Hypothalamus (tissue), 51 donors: ENCODE measurements around the gene PELI2.

Experiments
- DNase-seq, 51 donors: peaks; one replicate each; lab custom pipeline; 2025; lab: John Stamatoyannopoulos, UW

PELI2 gene

DNA sequence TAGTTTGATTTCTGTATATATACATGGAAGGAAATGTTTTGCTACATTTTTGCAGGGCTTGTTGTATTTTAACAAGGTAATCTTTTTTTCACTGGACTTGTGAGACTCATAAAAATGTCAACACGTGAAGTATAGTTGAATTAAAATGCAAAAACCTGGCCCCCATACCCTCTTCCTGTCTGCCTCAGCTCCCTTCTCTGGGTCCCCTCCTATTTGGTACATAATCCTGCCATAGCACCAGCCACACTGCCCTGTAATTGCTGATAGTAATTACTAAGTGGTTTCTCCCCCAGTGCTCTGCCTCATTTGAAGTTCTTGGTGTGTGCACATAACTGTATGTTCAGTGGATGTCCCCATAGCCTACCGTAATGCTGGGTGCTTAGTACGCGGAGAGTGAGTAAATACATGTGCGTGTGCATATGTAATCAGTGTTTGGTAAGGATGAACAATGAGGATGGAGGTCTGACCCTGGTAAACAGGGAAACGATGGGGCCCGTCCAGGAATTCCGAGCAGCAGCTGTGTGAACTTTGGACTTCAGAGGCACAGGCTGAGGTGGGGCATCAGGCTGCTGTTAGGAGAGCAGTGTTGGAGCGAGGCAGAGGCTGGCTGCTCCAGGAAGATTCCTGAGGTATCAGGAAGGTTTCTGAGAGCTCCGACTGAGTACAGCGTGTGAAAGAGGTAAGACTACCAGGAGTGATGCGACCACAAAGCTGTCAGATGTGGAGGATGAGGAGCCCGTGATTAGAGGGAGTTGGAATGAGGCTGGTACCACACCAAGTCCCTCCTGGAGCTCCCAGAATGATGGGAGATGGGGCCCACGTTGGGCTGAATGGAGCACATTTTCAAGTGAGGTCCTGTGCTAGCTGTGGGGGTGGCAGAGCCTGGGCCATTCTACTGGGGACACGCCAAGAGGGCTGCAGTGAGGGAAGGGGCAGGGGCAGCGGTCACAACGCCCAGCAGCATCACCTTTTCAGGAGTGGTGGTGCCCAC is 106.8 kb downstream of the PELI2 start:
- no peak for DNase-seq

DNA sequence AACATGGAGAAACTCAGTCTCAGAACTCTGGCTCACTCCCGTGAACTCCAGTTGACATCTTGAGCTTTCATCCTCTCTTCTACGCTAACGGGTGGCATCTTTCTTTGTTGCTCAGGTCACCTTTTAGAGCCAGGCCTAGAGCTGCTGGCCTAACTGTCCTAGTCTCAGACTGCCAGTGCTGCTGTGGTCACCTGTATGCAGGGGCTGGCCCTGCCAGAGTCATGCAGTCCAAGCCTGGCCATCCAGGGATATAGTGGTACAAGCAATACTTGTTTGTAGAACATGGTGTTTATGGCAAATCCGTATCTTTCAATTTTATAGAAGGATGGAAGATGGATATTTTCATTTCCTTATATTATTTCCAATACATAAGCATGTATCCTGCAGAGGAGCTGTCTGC is 117.2 kb downstream of the PELI2 start:
- no peak for DNase-seq

DNA sequence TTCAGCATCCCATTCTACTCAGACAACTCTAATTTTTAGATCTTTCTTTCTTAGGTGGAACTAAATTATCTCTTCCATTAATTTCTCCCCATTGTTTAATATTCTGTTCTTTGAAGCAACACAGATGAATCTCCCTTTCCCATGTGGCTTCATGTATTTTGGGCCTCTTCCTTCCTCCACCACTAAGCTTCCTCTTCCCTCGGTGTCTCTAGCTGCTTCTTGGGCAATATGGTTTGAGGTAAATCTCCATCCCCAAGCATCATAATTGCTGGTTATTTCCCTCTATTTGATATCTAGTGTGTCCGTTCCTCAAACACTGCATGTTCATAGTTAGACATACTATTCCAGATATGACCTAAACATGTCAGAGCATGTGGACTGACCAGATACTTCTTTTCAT is 119.2 kb downstream of the PELI2 start:
- no peak for DNase-seq

DNA sequence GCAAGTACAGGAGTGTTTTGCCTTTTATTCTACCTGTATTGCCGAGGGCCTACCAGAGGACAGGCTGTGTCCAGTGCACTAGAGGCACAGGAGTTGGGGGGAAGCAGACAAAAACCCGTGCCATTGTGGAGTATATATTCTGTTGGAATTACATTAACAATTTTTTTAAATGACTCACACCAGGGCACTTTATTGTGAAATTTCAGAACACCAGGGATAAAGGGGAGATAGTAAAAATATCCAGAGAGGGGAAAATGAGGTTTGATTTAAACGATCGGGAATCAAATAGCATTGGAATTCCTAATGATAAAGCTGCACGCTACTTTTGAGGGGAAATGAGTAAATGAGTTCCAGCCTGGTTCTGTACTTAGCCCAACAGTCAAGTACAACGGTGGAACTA is 123.2 kb downstream of the PELI2 start:
- DNase-seq: no peak

DNA sequence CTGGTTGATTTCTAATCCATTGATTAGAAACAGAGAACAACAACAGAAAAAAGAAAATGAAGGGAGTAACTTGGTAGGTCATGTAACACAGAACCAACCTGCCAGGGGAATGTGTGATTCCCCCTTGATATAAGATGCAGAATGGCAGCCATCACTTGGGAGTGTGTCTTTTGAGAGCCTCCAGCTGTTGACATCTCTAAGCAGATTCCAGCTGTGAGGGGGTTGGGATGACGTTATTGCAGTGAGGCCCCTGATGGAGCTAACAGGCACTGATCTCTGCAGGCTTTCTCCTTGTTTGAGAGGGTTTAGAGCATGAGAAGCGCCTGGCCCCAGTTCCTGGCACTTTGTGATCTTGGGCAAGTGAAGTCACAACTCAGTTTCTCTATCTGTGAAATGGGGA is 124.9 kb downstream of the PELI2 start:
- DNase-seq: no peak

DNA sequence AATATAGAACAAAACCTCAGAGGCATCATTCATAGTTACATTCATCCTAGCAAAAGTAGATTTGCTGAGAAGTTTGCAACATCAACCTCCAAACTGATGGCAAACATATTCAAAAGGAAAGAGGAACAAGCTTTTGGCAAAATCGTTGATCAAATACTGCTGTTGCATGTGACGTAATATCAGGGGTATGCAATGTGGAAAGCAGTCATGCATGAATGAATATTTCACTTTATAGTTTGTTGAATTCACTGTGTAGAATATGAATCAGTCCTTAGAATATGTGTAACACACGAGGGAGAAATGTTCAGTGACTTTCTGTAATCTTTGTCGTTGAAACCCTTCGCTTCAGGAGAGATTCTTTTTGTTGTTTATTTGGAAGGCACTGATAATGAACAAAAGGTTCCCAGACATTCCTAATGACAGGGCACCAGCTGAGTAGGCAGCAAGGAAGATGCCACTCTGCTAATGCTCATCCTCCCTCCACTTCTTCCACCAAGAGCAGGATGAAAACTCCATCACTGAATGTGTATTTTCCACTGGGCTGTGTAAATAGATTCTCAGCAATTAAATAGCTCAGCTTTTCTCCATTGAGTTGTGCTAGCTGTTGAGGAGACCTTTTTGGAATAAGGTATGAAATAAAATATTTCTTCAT is 126.1 kb downstream of the PELI2 start:
- DNase-seq: no peak

DNA sequence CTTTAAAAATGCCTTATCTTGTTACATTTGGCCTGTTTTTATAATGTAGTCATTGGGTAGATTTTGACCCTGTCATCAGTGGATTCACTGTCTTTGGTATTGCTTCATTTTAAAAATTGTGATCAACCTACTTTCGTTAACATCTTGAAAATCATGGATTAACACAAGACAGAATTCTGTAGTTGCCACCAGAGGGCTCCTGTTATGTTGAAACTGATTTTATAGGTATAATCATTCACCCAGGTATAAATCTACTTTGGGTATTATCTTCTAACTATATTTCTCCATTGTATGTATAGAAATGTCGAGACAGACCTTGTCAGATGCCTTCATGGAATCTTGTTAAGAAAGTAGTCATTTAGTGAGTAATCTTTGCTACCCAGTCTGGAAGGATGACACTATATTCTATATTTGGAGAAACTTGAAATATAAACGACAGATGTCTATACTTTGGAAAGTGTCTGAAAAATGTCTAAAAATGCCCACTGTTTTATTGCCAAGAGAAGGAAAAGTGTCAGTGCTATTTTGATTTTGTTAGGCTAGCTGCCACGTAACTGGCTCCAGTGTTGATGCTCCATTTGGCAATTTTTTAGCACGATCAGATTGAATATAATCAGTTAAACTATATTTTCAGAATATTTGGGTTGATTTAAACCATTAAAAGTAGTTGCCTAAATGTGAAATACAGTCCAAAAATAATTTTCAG is 129.4 kb downstream of the PELI2 start:
- DNase-seq: peak in 1 of 51 donors; percentile 6

DNA sequence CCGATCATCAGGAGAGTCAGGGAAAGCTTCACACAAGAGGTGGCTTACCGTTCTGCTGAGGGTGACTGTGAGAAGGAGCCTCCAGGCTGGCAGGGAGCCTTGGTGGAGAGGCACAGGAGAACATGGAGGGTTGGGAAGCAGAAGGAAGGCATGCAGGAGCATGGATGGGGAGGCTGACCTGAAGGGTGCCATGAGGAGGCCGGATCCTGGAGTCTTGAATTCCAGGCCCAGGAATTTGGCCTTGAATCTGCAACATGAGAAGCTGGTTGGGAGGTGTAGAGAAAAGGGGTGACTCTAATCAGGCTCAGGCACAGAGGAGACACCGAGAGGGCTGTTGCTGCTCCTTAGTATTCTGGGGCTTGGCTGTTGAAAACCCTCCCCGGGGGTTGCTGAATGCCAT is 130.2 kb downstream of the PELI2 start:
- DNase-seq: no peak

DNA sequence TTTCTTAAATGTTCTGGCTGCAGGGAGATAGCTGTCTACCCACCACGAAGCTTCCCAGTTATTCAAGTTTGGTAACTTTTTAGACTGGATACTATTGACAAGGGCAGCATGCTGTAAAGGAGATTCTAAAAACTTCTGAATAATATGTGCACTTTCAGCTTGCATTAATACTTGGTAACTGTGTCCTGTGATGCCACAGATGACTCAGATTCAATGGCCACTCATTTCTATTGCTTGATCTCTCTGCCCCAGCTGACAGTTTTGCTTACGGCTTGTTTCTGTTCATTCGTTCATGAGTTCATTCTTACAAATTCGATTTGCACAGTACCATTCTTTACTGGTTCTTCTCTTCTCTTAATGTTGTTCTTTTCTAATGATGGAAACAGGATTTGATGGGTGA is 142.8 kb downstream of the PELI2 start:
- DNase-seq: no peak

DNA sequence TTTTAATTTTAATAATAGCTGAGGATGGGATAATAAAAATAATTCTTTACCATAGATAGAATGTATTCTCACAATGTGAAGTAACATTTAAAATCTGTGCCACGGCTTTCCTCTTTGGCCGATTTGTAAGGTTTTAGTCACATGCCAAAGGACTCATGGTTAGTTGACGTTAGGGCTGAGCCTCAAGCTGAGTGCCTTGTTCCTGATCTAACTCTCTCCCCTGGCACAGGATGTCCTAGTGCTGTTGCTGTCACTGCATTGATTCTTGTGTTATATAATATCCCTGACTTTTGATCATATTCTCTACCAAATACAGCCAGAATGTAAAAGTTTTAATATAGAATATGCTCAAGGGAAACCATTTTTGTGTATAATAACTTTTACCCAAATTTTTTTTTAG is 144.3 kb downstream of the PELI2 start:
- DNase-seq: peak in 1 of 51 donors; percentile 3

DNA sequence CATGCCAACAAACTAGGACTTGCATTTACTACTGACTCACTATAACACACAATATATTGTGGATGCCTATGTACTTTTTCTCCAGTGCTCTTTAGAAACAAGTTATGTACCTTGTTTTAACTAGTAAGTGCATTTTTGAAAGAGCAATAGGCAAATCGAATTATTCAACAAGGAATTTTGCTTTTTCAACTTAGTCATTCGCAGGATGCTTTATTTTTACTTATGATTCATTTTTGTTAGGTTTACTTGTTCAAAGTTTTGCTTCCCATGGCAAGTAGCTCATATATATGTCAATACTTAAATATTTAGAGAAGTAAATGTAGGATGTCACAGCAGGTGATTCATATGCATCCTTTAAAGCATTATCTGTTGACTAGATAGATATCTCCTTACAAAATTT is 149.8 kb downstream of the PELI2 start:
- no peak for DNase-seq

DNA sequence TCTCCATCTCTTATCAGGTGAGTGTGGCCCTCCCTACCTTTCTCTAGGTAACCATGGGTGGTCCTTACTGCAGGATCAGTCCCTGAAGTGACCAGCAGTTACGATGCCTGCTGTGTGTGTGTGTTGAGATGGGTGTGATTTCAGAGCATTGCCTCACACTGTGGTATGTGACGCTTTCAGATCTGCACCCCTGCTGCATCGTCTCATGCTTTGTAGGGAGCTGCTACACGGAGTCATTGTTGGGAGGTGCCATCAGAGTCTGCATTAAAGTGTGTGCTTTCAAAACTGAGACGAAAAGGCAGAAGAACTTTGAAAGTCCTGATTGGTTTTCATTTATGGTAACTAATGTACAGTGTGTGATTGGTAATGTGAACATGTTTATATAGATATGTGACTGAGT is 150.5 kb downstream of the PELI2 start:
- DNase-seq: no peak

DNA sequence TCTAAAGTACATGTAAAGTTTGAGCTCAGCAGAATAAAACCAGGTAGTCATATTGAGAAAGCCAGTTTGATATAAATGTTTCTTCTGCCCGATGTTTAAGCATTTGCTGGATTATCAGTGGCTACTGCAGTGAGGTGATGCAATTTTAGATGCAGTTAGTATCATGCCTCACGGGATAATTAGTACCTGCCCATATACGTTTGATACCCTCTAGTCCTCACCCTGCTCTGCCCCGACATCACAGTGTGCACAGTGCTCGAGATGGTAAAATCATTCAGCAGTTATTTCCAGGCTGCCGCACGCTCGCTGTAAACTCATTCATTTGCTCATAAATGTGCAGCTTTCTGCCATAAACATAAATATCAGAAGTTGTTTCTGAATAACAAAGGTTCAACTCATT is 152.7 kb downstream of the PELI2 start:
- DNase-seq: no peak

DNA sequence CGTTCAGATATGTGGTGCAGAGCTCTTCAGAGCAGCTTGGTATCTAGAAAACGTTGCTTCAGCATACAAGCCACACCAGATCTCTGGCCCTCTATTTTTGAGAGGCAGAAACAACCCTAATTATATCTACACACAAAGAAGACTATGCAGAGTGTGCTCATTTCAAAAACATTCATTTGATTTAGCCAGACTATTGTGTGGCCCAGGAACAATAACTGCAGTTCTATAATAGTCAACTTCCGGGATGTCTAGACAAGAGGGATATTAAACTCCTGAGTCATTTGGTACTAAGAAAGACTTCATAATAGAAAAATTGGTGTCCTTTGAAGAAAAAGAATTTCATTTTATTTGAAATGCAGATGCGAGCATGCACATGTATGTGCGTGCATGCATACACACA is 153.8 kb downstream of the PELI2 start:
- DNase-seq: no peak

DNA sequence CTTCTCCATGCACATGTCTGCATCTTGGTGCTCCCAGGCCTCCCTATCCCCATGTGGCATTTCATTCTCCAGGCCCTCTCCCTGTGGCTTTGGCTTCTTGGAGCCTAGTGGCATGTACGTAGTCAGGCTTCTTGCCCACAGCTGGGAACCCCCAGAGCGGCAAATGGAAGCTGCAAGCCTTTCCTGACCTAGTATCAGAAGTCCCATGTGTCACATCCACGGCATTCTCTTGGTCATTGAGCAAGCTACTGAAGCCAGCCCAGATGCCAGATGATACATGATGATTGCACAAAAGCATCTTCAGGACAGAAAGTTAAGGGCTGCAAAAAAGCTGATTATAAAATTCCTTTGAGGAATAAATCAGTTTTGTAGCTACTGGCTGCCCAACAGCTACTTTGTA is 154.9 kb downstream of the PELI2 start:
- no peak for DNase-seq

DNA sequence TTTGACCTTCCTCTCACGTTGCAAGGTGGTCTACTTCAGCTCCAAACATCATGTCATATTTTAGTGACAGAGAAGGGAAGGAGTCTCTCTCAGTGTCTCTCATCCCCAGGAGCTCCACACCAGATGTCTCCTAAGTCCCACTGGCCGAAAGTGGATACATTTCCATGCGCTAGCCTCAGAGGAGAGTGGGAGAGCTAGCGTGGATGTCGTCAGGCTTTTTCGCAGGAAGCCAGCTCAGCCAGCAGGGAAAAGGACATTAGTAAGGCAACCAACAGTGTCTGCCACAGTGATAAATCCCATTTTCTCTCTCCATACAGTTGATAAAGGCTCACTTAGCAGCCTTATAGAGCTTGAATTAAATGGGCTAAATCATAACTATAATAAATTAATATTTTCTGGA is 155.7 kb downstream of the PELI2 start:
- no peak for DNase-seq

DNA sequence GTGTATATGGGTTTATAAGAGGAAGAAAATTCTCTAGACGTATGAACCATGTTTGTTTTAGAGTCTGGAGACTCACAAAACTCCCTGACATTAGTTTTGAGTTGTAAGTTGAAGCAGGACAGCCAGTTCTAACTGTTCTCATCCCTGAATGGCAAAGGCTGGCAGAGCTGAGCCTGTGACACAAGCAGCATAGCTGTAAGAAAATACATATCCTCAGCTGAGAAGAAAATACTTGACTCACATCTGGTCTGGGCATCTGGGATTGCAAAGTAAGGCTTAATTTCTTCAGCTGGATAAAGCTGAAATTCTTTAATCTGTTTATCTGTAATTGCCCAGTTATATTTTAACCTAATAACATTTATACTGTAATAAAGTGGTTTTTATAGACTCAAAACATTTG is 156.3 kb downstream of the PELI2 start:
- DNase-seq: no peak

DNA sequence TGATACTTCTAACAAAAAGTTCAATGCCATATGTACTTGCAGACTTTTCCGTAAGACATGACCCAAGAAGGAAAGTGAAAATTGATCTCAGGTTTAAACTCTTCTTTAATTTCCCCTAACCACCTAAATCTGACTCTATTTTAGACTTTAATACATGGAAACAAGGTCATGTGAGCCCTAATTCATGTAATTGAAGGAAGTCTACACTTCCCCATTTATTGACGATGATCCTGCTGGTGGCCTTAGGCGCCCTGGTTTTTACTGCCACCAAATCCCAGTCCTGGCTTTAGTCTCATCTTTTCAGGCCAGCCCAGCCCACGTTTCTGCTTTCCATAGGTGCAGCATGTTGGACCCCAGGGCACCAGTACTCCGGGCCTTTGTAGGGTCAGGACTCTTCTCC is 157.9 kb downstream of the PELI2 start:
- DNase-seq: no peak

DNA sequence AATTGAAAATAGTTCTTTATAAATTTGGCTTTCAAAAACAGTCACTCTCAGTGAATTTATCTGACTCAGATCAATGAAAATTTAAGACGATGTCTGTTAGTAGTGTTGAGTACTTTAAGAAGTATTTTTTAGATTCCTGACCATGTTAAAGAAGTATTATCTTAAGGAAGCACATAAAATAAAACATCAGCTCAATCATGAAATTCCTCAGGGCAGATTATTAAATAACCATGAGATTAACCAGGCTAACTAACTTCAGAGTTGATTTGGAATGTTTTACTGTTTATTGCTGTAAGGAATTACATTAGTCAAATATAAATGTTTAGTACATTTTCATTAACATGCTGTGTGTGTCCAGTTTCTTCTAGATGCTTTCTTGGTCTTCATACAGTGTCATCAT is 160.2 kb downstream of the PELI2 start:
- DNase-seq: no peak

DNA sequence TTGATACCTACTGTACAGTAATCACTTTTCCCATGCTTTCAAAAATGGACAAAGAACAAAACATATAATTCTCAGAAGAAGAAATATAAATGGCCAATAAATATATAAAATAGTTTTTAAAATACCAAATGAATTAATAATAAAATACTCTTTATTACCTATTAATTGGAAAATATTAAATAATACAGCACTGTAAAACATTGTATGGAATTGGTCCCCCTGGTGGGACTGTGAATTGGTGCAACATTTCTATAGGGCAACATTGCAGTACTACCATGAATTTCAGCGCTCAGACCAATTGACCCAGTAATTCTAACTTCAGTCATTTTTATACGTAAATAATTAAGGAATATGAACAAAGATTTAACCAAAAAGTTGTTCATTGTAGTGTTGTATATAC is 162.6 kb downstream of the PELI2 start:
- DNase-seq: no peak

DNA sequence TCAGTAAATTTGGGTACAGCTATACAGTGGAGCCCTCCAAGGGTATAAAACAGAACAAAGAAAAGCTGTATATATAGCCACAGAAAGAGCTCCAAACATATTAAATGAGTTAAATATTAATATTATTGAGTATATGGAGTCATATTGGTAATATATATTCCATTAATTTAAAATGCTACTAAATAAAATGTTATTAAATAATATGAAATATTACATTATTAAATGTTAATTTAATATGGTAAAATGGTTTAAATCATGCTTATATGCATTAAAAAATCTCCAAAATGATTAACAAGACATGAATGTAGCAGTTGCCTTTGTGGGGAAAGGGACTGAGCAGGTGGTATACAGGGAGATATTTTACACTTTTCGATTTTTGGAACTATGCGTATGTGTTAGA is 164.0 kb downstream of the PELI2 start:
- no peak for DNase-seq

DNA sequence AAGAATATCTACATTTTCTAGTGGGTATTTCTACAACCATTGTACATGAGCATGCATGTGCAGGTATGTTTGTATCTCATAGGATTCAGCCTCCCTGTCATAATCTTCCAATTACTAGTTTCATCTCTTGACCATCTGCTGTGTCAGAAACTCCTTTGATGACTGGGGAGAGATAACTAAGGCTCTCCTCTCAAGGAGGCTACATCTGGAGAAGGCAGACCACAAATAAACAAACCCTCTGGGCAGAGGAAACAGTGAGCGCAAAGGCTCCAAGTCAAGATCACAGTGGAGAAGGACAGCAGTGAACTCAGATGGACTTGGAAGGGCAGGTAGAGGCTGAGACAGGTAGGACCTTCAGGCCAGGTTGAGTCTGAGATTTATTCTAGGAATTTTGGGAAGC is 166.4 kb downstream of the PELI2 start:
- no peak for DNase-seq
